Endothelial cell (in vitro differentiated cells): ENCODE data around the gene SLC22A23. TPM values are rescaled to one million over a fixed set of nuclear protein-coding genes. Genes with fewer than 3 reads are reported as not detected.

Experiments used
- DNase-seq: peaks from one replicate; pipeline ENCODE4 v3.0.0; 2021; ENCODE audit warnings: low spot score
- H3K27ac Mint-ChIP-seq: one replicate; pipeline ENCODE4 v1.8.0; 2021; ENCODE audit warnings: mixed read lengths, inconsistent platforms; ENCODE audit not compliant: unreplicated experiment
- H3K27me3 Mint-ChIP-seq: one replicate; pipeline ENCODE4 v1.8.0; 2021; ENCODE audit warnings: mild to moderate bottlenecking, moderate library complexity, mixed read lengths, inconsistent platforms; ENCODE audit not compliant: unreplicated experiment
- H3K36me3 Mint-ChIP-seq: one replicate; pipeline ENCODE4 v1.8.0; 2021; ENCODE audit warnings: mild to moderate bottlenecking, low read depth, mixed read lengths, inconsistent platforms; ENCODE audit not compliant: unreplicated experiment
- H3K4me1 Mint-ChIP-seq: one replicate; pipeline ENCODE4 v1.8.0; 2021; ENCODE audit warnings: mild to moderate bottlenecking, mixed read lengths, inconsistent platforms; ENCODE audit not compliant: unreplicated experiment
- H3K4me3 Mint-ChIP-seq: one replicate; pipeline ENCODE4 v1.8.0; 2021; ENCODE audit warnings: mild to moderate bottlenecking, mixed read lengths, inconsistent platforms; ENCODE audit not compliant: unreplicated experiment
- H3K9me3 Mint-ChIP-seq: one replicate; pipeline ENCODE4 v1.8.0; 2021; ENCODE audit warnings: mixed read lengths, inconsistent platforms; ENCODE audit not compliant: unreplicated experiment
- total RNA-seq: library from RNA; stranded (reverse); fragmentation: NEBNext Ultra II Directional; extraction: Animal tissue kit (Norgen Biotek cat#: 25700); gene quantifications from one replicate; pipeline ENCODE4 v1.2.1, GENCODE V29; 2021; ENCODE audit not compliant: unreplicated experiment
- TF ChIP-seq, protein P1 (sequence below): fragments of 200-600 bp; sonication (generic); IDR thresholded peaks from one replicate; pipeline ENCODE4 v1.5.0; 2021; ENCODE audit warnings: antibody characterized with exemption; ENCODE audit not compliant: unreplicated experiment

The SLC22A23 gene
- total RNA-seq, 1 donor from 2014 or later: 72.7 TPM

DNA sequence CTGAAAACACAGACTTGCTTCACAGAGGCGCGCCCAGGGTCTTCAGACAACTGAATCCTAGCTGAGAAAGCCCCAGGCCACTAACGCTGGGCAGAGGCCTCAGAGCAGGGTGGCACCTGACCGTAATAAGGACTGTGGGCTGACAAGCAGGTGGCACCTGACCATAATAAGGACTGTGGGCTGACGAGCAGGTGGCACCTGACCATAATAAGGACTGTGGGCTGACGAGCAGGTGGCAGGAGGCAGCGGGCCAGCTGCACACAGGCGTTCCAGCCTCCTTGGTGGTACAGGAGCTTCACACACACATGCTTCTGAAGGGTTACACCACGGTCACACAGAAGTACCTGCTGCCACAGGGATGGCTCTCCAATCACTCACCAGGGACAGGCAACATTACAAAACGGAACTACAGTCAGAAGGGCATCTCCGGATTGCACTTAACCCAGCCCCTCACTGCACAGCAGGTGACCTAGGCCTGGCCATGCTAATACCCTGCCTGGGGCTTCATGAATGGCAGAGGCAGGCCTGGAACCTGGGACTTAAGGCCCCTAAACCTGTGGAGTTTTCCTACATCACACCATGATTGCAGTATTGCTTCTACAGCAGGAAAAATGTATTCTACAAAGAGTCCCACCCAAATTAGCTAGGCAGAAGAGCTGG lies 147.3 kb downstream of the SLC22A23 start:
- Mint-ChIP-seq H3K27ac (no peak overlapping the region), H3K9me3 (peaks cover 4% of the 10 kb centered on the region), H3K4me3 (no peak overlapping the region), H3K27me3 (peaks cover 6% of the 10 kb centered on the region), H3K36me3 (peaks cover 25% of the 10 kb centered on the region), H3K4me1 (peaks cover 7% of the 10 kb centered on the region)
- TF ChIP-seq, protein P1, sequence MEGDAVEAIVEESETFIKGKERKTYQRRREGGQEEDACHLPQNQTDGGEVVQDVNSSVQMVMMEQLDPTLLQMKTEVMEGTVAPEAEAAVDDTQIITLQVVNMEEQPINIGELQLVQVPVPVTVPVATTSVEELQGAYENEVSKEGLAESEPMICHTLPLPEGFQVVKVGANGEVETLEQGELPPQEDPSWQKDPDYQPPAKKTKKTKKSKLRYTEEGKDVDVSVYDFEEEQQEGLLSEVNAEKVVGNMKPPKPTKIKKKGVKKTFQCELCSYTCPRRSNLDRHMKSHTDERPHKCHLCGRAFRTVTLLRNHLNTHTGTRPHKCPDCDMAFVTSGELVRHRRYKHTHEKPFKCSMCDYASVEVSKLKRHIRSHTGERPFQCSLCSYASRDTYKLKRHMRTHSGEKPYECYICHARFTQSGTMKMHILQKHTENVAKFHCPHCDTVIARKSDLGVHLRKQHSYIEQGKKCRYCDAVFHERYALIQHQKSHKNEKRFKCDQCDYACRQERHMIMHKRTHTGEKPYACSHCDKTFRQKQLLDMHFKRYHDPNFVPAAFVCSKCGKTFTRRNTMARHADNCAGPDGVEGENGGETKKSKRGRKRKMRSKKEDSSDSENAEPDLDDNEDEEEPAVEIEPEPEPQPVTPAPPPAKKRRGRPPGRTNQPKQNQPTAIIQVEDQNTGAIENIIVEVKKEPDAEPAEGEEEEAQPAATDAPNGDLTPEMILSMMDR: no peak
- no peak for DNase-seq

DNA sequence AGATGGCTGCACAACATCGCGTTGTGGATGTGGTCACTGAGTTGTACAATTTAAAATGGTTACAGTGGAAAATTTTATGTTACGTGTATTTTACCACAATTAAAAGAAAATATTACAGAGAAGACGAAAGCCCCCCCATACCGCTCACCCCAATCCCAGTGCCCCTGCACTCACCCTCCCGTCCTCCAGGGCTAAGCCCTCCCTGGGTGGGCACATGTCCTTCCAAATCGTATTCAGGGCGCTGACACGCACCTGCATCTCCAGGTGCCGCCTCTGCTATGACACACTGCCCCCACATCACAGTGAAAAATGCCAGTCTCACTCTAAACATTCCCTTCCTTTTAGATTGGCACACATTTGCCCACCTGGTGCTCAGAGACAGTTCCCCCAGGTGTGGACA lies 148.7 kb downstream of the SLC22A23 start:
- TF ChIP-seq, protein P1: no peak
- peaks cover 4% of the 10 kb centered on the region for H3K4me1 Mint-ChIP-seq
- H3K27ac Mint-ChIP-seq: no peak overlapping the region
- peaks cover 6% of the 10 kb centered on the region for H3K27me3 Mint-ChIP-seq
- peaks cover 34% of the 10 kb centered on the region for H3K36me3 Mint-ChIP-seq
- peaks cover 4% of the 10 kb centered on the region for H3K9me3 Mint-ChIP-seq
- no peak for DNase-seq
- H3K4me3 Mint-ChIP-seq: no peak overlapping the region

DNA sequence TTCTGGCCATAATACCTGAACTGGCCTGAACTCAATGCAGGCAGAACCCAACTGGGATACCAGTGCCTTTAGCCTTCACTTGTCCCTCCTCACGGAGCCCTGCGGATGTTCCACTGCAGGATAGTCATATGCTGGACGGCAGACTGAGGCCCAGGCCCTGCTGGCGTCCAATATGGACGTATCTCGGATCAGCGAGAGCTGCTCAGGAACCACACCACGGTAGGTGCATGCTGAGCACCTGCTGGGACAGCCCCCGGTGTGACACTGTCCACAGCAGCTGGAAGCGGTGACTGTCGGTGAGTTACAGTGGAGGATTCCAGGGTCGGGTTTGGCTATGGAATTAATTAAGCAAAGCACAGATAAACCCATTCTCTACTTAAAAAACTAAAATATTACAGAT lies 149.4 kb downstream of the SLC22A23 start:
- TF ChIP-seq, protein P1: no peak
- Mint-ChIP-seq H3K27me3 (peaks cover 6% of the 10 kb centered on the region), H3K4me3 (no peak overlapping the region), H3K9me3 (peaks cover 4% of the 10 kb centered on the region), H3K4me1 (peaks cover 2% of the 10 kb centered on the region), H3K36me3 (peaks cover 34% of the 10 kb centered on the region), H3K27ac (no peak overlapping the region)
- DNase-seq: no peak

DNA sequence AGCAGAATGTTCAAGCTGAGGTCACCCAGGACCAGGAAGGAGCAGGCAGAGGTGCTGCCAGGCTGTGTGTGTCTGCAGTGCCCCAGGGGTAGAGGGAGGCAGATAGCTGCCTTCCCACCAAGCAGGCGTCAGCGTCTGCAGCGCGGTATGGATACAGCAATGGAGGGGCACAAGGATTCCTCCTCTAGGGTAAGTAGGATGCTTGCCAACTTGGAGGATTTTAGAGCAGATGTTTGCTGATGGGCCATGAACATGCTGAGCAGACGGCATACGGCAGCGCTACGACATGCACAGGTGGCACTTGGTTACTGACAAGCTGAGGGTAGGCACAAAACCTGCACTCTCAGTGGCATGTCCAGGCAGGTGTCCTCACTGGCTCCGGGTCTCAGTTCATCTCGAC lies 150.0 kb downstream of the SLC22A23 start:
- no peak overlapping the region for H3K27ac Mint-ChIP-seq
- no peak for DNase-seq
- peaks cover 2% of the 10 kb centered on the region for H3K4me1 Mint-ChIP-seq
- no peak overlapping the region for H3K4me3 Mint-ChIP-seq
- H3K36me3 Mint-ChIP-seq: peaks cover 34% of the 10 kb centered on the region
- peaks cover 4% of the 10 kb centered on the region for H3K9me3 Mint-ChIP-seq
- TF ChIP-seq, protein P1: no peak
- H3K27me3 Mint-ChIP-seq: peaks cover 6% of the 10 kb centered on the region

DNA sequence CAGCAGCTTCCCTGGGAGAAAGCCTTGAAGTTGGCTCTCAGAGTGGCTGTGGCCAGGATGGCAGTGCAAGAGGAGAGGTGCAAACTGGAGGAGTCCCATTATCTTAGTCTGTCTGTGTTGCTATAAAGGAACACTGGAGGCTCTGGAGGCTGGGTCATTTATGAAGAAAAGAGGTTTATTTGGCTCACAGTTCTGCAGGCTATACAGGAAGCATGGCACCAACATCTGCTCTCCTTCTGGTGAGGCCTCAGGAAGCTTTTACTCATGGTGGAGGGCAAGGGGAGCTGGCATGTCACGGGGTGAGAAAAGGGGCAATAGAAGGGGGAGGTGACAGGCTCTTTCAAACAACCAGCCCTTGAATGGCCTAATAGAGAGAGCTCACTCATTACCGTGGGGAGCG lies 151.0 kb downstream of the SLC22A23 start:
- TF ChIP-seq, protein P1: no peak
- H3K4me1 Mint-ChIP-seq: peaks cover 2% of the 10 kb centered on the region
- peaks cover 6% of the 10 kb centered on the region for H3K27me3 Mint-ChIP-seq
- H3K4me3 Mint-ChIP-seq: peak overlapping the region; percentile 57
- H3K36me3 Mint-ChIP-seq: peaks cover 34% of the 10 kb centered on the region
- DNase-seq: no peak
- H3K27ac Mint-ChIP-seq: no peak overlapping the region
- H3K9me3 Mint-ChIP-seq: peaks cover 4% of the 10 kb centered on the region
